Keratinocyte (primary cell): Measurements from ENCODE around the gene NFATC1. TPM values are rescaled to one million over a fixed set of nuclear protein-coding genes. Genes with fewer than 3 reads are reported as not detected.

Experiments used
- DNase-seq: peaks from one replicate; pipeline ENCODE4 v3.0.0-alpha.2; 2011; ENCODE audit warnings: low read depth, missing footprints, low spot score
- FAIRE-seq: peaks from 2 replicates; lab custom pipeline; 2011; peaks lifted over from hg19 to GRCh38; lab: Jason Lieb, UNC
- H2AFZ ChIP-seq: 2 replicates; pipeline ENCODE4 v1.6.0; 2012; ENCODE audit warnings: low read length, control low read depth, inconsistent platforms; ENCODE audit not compliant: control insufficient read depth
- H3K27ac ChIP-seq: 2 replicates; pipeline ENCODE4 v1.5.1; 2011; ENCODE audit warnings: low read length; ENCODE audit not compliant: control insufficient read depth, insufficient read depth
- H3K27me3 ChIP-seq: 3 replicates; pipeline ENCODE4 v1.6.0; 2011; ENCODE audit warnings: low read length; ENCODE audit not compliant: control insufficient read depth, insufficient read depth; ENCODE audit errors: extremely low read depth
- H3K36me3 ChIP-seq, 2 experiments: 2 replicates in 1 of 2; 3 replicates in 1 of 2; pipeline ENCODE4 v1.5.1; 2011; ENCODE audit warnings: low read length in 2 of 2, mild to moderate bottlenecking in 1 of 2; ENCODE audit not compliant: control insufficient read depth in 2 of 2, insufficient read depth in 2 of 2; ENCODE audit errors: extremely low read depth in 1 of 2
- H3K4me1 ChIP-seq: 3 replicates; pipeline ENCODE4 v1.5.1; 2011; ENCODE audit warnings: low read length; ENCODE audit not compliant: control insufficient read depth, insufficient read depth; ENCODE audit errors: extremely low read depth
- H3K4me2 ChIP-seq: 3 replicates; pipeline ENCODE4 v1.6.0; 2011; ENCODE audit warnings: low read depth, low read length; ENCODE audit not compliant: control insufficient read depth, insufficient read depth; ENCODE audit errors: extremely low read depth
- H3K4me3 ChIP-seq, 3 experiments: fragments of 200-600 bp in 1 of 3; sonication (generic) in 1 of 3; 2 replicates in 2 of 3; 3 replicates in 1 of 3; pipeline ENCODE4 v1.5.1; 2011 to 2016; ENCODE audit warnings: low read length in 3 of 3, mild to moderate bottlenecking in 3 of 3, control low read depth in 2 of 3, inconsistent platforms in 1 of 3, low read depth in 1 of 3, mixed read lengths in 1 of 3, mixed run types in 1 of 3, moderate library complexity in 1 of 3; ENCODE audit not compliant: control insufficient read depth in 2 of 3, insufficient read depth in 2 of 3; ENCODE audit errors: extremely low read depth in 1 of 3
- H3K79me2 ChIP-seq: 2 replicates; pipeline ENCODE4 v1.6.0; 2012; ENCODE audit warnings: low read length; ENCODE audit not compliant: control insufficient read depth, insufficient read depth
- H3K9ac ChIP-seq: 3 replicates; pipeline ENCODE4 v1.6.0; 2011; ENCODE audit warnings: low read length; ENCODE audit not compliant: control insufficient read depth, insufficient read depth; ENCODE audit errors: extremely low read depth
- H3K9me1 ChIP-seq: 3 replicates; pipeline ENCODE4 v1.6.0; 2011; ENCODE audit warnings: low read length; ENCODE audit not compliant: control insufficient read depth, insufficient read depth; ENCODE audit errors: extremely low read depth
- H3K9me3 ChIP-seq: 2 replicates; pipeline ENCODE4 v1.5.1; 2012; ENCODE audit warnings: low read depth, low read length; ENCODE audit not compliant: control insufficient read depth
- H4K20me1 ChIP-seq: 3 replicates; pipeline ENCODE4 v1.6.0; 2011; ENCODE audit warnings: low read length; ENCODE audit not compliant: control insufficient read depth, insufficient read depth; ENCODE audit errors: extremely low read depth
- CTCF ChIP-seq, 3 experiments: IDR thresholded peaks in 1 of 3; conservative IDR thresholded peaks in 1 of 3; optimal IDR thresholded peaks in 1 of 3; 2 replicates in 2 of 3; 3 replicates in 1 of 3; pipeline versions ENCODE3 to v1.5.1; 2011; ENCODE audit warnings: low read length in 3 of 3, mild to moderate bottlenecking in 3 of 3, moderate library complexity in 2 of 3, control low read depth in 1 of 3, inconsistent platforms in 1 of 3; ENCODE audit not compliant: insufficient read depth in 2 of 3; ENCODE audit errors: extremely low read depth in 1 of 3
- EZH2 ChIP-seq: IDR thresholded peaks from one replicate; pipeline ENCODE4 v1.6.1; 2012; ENCODE audit warnings: inconsistent platforms, mild to moderate bottlenecking, low read length, moderate library complexity
- dilution Hi-C: fragments of 300-500 bp; cut with MboI; formaldehyde crosslinking; loops from one replicate; pipeline ENCODE4 v1.7.0; 2020; ENCODE audit warnings: low sequenced_read_pairs; ENCODE audit not compliant: extremely low pct_ligation_motif_present
- polyA plus RNA-seq, 5 experiments: library from polyadenylated mRNA; depleted of rRNA in 3 of 5; stranded (reverse) in 3 of 5; stranded (forward) in 1 of 5; unstranded in 1 of 5; fragments of >200 nt; gene quantifications; 1 replicate in 1 of 5; 2 replicates in 3 of 5; 3 replicates in 1 of 5; pipeline versions ENCODE4 v1.2.1 to v1.2.3, GENCODE V29; 2011 to 2012; ENCODE audit warnings: missing spikeins in 2 of 5, low read depth in 1 of 5, low replicate concordance in 1 of 5

Gene NFATC1
- polyA plus RNA-seq, 1 donor (not counting 4 experiments of a cell fraction or from before 2014, with no cell fraction given): 0.77 TPM

GRCh38 chr18:79496237-79496977, 100.7 kb downstream of the NFATC1 start:
- no peaks in the 10 kb centered on the region for H3K9me3 ChIP-seq
- no peaks in the 10 kb centered on the region for H3K4me1 ChIP-seq
- no peak overlapping the region for H3K4me3 ChIP-seq
- no peak overlapping the region for H3K27ac ChIP-seq
- TF ChIP-seq CTCF (optimal IDR thresholded peaks at IDR 0.05 in 1 of 3, IDR thresholded peaks at IDR 0.05 in 1 of 3, conservative IDR thresholded peaks at IDR 0.05 in 1 of 3; ENCODE audit: extremely low read depth in 1 of 3, insufficient read depth in 2 of 3, low read length in 3 of 3) (no peak), EZH2 (no peak)
- H3K36me3 ChIP-seq: no peaks in the 10 kb centered on the region
- H4K20me1 ChIP-seq: no peaks in the 10 kb centered on the region
- no peak overlapping the region for H2AFZ ChIP-seq
- DNase-seq: no peak
- dilution Hi-C loops: no loop called here
- no peak overlapping the region for H3K4me2 ChIP-seq
- H3K9ac ChIP-seq: no peak overlapping the region
- FAIRE-seq: no peak
- H3K79me2 ChIP-seq: no peaks in the 10 kb centered on the region
- no peaks in the 10 kb centered on the region for H3K27me3 ChIP-seq
- H3K9me1 ChIP-seq: no peaks in the 10 kb centered on the region

DNA sequence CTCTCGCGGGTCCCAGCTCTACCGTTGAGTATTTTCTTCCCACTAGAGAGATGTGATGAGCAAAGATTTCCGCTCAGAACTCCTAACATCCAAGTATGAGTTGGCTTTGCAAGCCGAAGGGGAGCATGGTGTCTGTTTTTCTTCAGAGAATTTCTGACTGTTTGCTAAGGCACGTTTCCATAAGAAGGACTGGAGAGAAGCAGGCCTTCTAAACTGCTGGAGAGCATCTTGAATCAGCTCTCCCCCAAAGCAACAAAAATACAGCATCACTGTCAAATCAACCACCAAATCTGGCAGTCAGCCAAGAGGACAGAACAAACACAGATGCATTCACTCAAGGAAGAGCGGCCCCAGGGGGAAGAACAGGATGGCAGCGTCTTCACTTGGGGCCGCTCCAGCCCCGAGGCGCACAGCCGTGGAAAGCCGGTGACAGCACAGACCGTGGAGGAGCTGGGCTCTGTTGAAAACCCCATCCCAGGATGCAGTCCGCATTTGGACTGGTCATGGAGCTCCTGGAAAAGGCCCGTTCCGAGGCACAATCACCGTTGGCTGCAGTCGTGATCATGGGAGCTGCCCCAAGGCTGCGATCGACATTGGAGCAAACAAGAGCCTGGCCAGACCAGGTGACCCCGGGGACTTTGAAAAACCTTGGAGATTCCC, 101.4 kb downstream of the NFATC1 start:
- no peak overlapping the region for H3K4me3 ChIP-seq
- H3K9me1 ChIP-seq: no peaks in the 10 kb centered on the region
- H3K27ac ChIP-seq: no peak overlapping the region
- no peak overlapping the region for H2AFZ ChIP-seq
- no peaks in the 10 kb centered on the region for H4K20me1 ChIP-seq
- H3K27me3 ChIP-seq: no peaks in the 10 kb centered on the region
- H3K9ac ChIP-seq: no peak overlapping the region
- dilution Hi-C loops: no loop called here
- no peak overlapping the region for H3K4me2 ChIP-seq
- H3K36me3 ChIP-seq: no peaks in the 10 kb centered on the region
- H3K79me2 ChIP-seq: no peaks in the 10 kb centered on the region
- H3K4me1 ChIP-seq: no peaks in the 10 kb centered on the region
- no peaks in the 10 kb centered on the region for H3K9me3 ChIP-seq
- TF ChIP-seq CTCF (optimal IDR thresholded peaks at IDR 0.05 in 1 of 3, IDR thresholded peaks at IDR 0.05 in 1 of 3, conservative IDR thresholded peaks at IDR 0.05 in 1 of 3; ENCODE audit: extremely low read depth in 1 of 3, insufficient read depth in 2 of 3, low read length in 3 of 3): no peak
- no peak for TF ChIP-seq EZH2
- DNase-seq: no peak
- no peak for FAIRE-seq
